A549 (cell line): ENCODE data around the gene ACSF3.

Source experiments
- CHD2 ChIP-seq: fragments of 150-350 bp; IDR thresholded peaks from 2 replicates; pipeline ENCODE4 v1.6.1; 2014; ENCODE audit warnings: low read length; ENCODE audit not compliant: partially characterized antibody
- CTCF ChIP-seq: fragments of >200 bp; sonication (Bioruptor Twin); formaldehyde crosslinking; IDR thresholded peaks from 3 replicates; pipeline ENCODE4 v1.5.1; 2016
- E2F6 ChIP-seq: IDR thresholded peaks from 2 replicates; pipeline ENCODE4 v1.6.1; 2012; ENCODE audit warnings: low read depth, borderline replicate concordance
- EHF ChIP-seq: fragments of 250-450 bp; sonication (Bioruptor Pico); IDR thresholded peaks from 2 replicates; pipeline ENCODE4 v1.5.0; 2020; ENCODE audit warnings: mild to moderate bottlenecking
- JUNB ChIP-seq: fragments of >200 bp; sonication (Bioruptor Twin); formaldehyde crosslinking; IDR thresholded peaks from 2 replicates; pipeline ENCODE4 v1.6.1; 2016
- MAFK ChIP-seq: fragments of 450-650 bp; IDR thresholded peaks from 2 replicates; pipeline ENCODE4 v1.6.1; 2014; ENCODE audit not compliant: partially characterized antibody
- MAX ChIP-seq: IDR thresholded peaks from 2 replicates; pipeline ENCODE4 v1.6.1; 2012
- MYC ChIP-seq: IDR thresholded peaks from 2 replicates; pipeline ENCODE4 v1.6.1; 2012; ENCODE audit warnings: mild to moderate bottlenecking, inconsistent platforms, low read length, improper control_type of control experiment, borderline replicate concordance
- POLR2A ChIP-seq: IDR thresholded peaks from 2 replicates; pipeline ENCODE4 v1.6.1; 2012; ENCODE audit warnings: mild to moderate bottlenecking, low read length
- RAD21 ChIP-seq, 2 experiments: fragments of >200 bp in 1 of 2; sonication (Bioruptor Twin) in 1 of 2; formaldehyde crosslinking in 1 of 2; IDR thresholded peaks in 1 of 2; conservative IDR thresholded peaks in 1 of 2; 2 replicates in 1 of 2; 3 replicates in 1 of 2; pipeline ENCODE4 v1.6.1; 2012 to 2018; ENCODE audit warnings: inconsistent platforms in 1 of 2
- REST ChIP-seq: fragments of 200-600 bp; sonication (generic); IDR thresholded peaks from 2 replicates; pipeline ENCODE4 v1.6.1; 2016; ENCODE audit warnings: antibody characterized with exemption, mild to moderate bottlenecking, moderate library complexity
- SMC3 ChIP-seq: fragments of >200 bp; sonication (Bioruptor Twin); formaldehyde crosslinking; IDR thresholded peaks from 3 replicates; pipeline ENCODE4 v1.6.1; 2018; ENCODE audit warnings: inconsistent platforms
- USF2 ChIP-seq: fragments of 450-650 bp; IDR thresholded peaks from 2 replicates; pipeline ENCODE4 v1.6.1; 2014; ENCODE audit warnings: antibody characterized with exemption
- ZSCAN20 ChIP-seq: fragments of 250-450 bp; sonication (Bioruptor Pico); IDR thresholded peaks from 2 replicates; pipeline ENCODE4 v1.8.0; 2022; ENCODE audit warnings: mild to moderate bottlenecking, moderate library complexity

- TF ChIP-seq CTCF = no peak
- TF ChIP-seq POLR2A = no peak
- TF ChIP-seq EHF (CRISPR knock-in tag) = no peak
- TF ChIP-seq E2F6 = no peak
- no peak for TF ChIP-seq RAD21 (conservative IDR thresholded peaks at IDR 0.05 in 1 of 2, IDR thresholded peaks at IDR 0.05 in 1 of 2)
- no peak for TF ChIP-seq CHD2
- no peak for TF ChIP-seq MAFK
- TF ChIP-seq USF2 = no peak
- no peak for TF ChIP-seq SMC3
- TF ChIP-seq MYC = no peak
- TF ChIP-seq ZSCAN20 (CRISPR knock-in tag) = no peak
- no peak for TF ChIP-seq MAX
- no peak for TF ChIP-seq JUNB
- no peak for TF ChIP-seq REST
Observed at GRCh38 chr16:89096768-89097391, 3.2 kb downstream of the ACSF3 start.
